RKO (cell line): ENCODE results near the gene SPATA31E1.
"Not testable (repeated sequence)": the region's sequence is repeated elsewhere in the genome, so short reads cannot be mapped to it uniquely, and the experiment has no call there.

ENCODE experiments used
- DNase-seq: peaks from one replicate; pipeline ENCODE4 v3.0.0-alpha.2; 2016; ENCODE audit warnings: low spot score

SPATA31E1 gene

DNA sequence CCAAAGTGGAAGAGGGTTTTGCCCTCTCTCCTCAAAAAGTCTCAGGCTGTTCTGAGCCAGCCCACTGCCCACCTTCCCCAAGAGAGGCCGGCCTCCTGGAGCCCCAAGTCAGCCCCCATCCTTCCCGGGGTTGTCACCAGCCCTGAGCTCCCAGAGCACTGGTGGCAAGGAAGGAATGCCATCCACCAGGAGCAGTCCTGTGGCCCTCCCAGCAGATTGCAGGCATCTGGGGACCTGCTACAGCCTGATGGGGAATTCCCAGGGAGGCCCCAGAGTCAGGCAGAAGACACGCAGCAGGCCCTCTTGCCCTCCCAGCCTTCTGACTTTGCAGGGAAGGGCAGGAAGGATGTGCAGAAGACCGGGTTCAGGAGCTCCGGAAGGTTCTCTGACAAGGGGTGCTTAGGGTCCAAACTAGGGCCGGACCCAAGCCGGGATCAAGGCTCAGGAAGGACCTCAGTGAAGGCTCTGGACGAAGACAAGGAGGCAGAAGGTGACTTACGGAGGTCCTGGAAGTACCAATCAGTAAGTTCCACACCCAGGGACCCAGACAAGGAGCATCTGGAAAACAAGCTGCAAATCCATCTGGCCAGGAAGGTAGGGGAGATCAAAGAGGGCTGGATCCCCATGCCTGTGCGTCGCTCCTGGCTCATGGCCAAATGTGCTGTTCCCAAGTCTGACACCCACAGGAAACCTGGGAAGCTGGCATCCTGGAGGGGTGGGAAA, 3.7 kb downstream of the SPATA31E1 start:
- no peak for DNase-seq

GRCh38 chr9:87886933-87887505, 4.3 kb downstream of the SPATA31E1 start:
- no peak for DNase-seq

DNA sequence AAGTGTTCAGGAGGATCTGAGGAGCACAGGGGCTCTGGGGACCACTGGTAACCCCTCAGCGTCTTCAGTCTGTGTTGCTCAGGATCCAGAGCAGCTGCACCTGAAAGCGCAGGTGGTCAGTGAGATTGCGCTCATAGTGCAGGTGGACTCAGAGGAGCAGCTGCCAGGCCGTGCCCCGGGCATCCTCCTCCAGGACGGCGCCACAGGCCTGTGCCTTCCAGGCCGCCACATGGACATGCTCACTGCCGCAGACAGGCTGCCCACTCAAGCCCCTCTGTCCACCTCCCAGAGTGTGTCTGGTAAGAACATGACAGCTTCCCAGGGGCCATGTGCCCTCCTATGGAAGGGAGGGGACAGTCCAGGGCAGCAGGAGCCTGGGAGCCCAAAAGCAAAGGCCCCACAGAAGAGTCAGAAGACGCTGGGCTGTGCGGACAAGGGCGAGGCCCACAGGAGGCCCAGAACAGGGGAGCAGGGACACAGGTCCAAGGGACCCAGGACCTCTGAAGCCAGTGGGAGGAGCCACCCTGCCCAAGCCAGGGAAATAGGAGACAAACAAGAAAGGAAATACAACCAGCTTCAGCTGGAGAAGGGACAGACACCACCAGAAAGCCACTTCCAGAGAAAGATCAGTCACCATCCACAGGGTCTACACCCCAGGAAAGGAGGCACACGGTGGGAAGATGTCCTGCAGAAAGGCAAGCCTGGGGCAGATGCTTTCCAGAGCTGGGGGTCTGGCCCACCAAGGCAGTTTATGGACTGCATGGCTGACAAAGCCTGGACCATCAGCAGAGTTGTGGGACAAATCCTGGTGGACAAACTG, 5.2 kb downstream of the SPATA31E1 start:
- DNase-seq = no peak

DNA sequence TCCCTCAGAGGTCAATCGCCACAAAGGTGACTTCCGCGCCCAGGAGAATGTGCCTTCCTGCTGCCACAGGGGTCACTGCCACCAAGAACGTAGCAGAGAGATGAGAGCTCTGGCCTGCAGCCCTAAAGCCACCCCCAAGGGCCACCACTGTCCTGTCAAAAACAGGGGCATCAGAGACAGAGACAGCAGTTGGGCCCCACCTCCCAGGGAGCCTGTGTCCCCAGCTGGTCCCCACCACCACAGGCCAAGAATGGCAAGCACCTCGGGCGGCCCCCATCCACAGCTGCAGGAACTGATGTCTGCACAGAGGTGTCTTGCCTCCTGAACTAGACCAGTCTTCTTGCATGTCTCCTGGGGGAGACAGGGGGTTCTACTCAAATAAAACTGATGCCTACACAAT, 5.8 kb downstream of the SPATA31E1 start:
- no peak for DNase-seq

- no peak for DNase-seq
These were observed 6.6 kb downstream of the SPATA31E1 start for GRCh38 chr9:87889065-87889881.

GRCh38 chr9:87889882-87890252, 7.2 kb downstream of the SPATA31E1 start:
- no peak for DNase-seq

- DNase-seq = no peak
These were observed 8.2 kb downstream of the SPATA31E1 start for GRCh38 chr9:87890837-87891236.

GRCh38 chr9:87891754-87892153, 9.1 kb downstream of the SPATA31E1 start:
- no peak for DNase-seq

GRCh38 chr9:87892956-87893355, 10.3 kb downstream of the SPATA31E1 start:
- no peak for DNase-seq

GRCh38 chr9:87894998-87895625, 12.4 kb downstream of the SPATA31E1 start:
- no peak for DNase-seq

DNA sequence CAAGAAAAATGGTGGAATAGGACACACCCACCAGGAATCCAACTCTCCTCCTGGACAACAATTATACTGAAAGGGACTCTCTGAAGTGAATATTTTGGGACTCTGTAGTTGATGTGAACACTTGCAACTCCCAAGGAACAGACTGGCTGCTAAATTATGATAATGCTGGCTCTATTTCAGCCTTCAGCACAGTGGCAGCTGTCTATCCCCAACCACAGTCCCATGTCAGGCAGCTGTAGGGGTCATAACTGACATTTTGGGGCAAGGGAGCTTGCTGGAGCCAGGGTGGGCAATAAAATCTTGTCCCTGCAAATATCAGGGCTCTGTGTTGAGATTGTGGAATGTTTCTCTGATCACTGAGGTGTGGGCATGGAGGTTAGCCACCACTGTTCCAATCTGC, 14.2 kb downstream of the SPATA31E1 start:
- DNase-seq = no peak

GRCh38 chr9:87898151-87898550, 15.5 kb downstream of the SPATA31E1 start:
- no peak for DNase-seq

DNA sequence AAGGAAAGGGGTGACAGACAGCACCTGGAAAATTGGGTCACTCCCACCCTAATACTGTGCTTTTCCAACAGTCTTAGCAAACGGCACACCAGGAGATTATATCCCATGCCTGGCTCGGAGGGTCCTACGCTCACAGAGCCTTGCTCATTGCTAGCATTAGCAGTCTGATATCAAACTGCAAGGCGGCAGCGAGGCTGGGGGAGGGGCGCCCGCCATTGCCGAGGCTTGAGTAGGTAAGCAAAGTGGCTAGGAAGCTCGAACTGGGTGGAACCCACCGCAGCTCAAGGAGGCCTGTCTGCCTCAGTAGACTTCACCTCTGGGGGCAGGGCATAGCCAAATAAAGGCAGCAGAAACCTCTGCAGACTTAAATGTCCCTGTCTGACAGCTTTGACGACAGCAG, 19.7 kb downstream of the SPATA31E1 start:
- not testable (repeated sequence) for DNase-seq

DNA sequence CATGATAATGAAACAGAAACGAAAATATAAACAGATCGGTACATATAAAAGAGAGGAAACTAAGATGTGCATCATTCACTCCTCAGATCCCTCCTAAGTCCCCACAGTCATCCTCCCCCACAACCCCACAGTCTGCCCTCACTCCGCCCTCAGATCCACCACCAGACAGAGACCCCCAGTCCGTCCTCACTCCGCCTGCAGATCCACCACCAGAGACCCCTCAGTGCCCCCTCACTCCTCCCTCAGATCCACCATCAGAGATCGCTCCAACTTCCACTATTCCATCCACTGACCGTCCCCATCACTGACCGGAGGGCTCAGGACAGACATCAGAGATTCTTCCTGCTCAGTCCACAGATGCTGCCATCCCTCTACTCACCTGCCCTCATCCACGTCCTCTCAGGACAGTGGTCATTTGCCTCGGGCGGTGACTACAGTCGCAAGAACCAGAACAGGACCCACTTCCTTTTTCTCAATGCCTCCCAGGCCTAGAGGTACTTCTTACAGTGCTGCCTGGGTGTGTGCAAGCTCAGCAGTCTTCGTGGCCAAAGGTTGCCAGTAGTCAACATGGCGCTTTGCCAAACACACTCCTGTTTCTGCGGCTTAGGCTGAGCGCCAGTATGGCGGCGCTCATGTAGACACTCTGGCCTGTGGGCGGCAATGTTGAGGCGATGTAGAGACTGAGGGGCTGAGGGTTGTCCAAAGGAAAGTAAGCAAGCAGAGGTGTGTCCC, 26.8 kb downstream of the SPATA31E1 start:
- DNase-seq = no peak

DNA sequence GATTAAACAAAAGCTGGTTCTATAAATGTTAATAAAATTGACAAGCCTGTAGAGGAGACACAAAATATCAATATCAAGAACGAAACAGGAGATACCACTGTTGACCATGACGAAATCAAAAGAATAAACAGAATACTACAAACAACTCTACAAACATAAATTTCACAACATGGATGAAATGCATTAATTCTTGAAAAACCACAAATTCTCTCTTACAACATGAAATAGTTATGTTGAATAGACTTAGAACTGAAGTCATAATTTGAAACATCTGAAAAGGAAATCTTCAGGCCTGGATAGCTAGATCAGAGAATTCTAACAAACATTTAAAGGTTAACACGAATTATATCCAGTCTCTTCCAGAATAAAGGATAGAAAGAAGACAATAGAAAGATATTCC, 28.1 kb downstream of the SPATA31E1 start:
- DNase-seq = no peak

DNA sequence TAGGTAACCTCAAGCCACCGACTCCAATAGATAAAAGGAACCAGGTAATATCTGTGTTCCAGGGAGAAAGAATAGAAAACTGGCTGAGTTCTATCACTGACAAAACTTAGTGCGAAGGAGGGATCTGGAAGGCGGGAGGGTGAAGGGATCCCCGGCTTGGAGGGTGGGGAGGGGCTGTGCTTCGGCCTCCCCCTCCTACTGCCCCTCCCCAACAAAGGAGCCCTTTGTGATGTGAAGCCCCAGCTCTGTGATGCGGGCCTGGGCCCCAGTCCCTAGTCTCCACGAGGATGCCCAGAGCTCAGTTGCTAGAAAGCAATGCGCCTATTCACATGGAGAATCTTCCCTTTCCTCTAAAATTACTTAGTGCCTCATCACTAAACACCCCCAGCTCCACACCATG, 35.0 kb downstream of the SPATA31E1 start, which contains the start of gene SPATA31C1:
SPATA31C1 (plus strand) TSS at position 301 of the 400 bp plus-strand sequence.
- DNase-seq = not testable (repeated sequence)

- not testable (repeated sequence) for DNase-seq
These were observed 36.3 kb downstream of the SPATA31E1 start for GRCh38 chr9:87919013-87919412.

DNA sequence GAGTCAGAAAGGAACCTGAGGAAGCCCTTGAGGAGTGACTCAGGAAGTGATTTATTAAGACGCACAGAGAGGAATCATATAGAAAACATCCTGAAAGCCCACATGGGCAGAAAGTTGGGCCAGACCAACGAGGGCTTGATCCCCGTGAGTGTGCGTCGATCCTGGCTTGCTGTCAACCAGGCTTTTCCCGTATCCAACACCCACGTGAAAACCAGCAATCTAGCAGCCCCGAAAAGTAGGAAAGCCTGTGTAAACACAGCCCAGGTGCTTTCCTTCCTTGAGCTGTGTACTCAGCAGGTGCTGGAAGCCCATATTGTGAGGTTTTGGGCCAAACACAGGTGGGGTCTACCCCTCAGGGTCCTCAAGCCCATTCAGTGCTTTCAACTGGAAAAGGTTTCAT, 38.9 kb downstream of the SPATA31E1 start:
- not testable (repeated sequence) for DNase-seq

- not testable (repeated sequence) for DNase-seq
These were observed 40.3 kb downstream of the SPATA31E1 start for GRCh38 chr9:87923012-87923411.

- not testable (repeated sequence) for DNase-seq
These were observed 42.2 kb downstream of the SPATA31E1 start for GRCh38 chr9:87924851-87925250.

- not testable (repeated sequence) for DNase-seq
These were observed 46.5 kb downstream of the SPATA31E1 start for GRCh38 chr9:87929152-87929551.
